HG02943 (cell line): ENCODE results near the gene PTPRG.

Experiments used
- ATAC-seq: cut with Tn5 transposase; IDR thresholded peaks from one replicate; pipeline ENCODE4 v1.9.1; 2021; ENCODE audit warnings: mild to moderate bottlenecking, low read depth, moderate library complexity; ENCODE audit not compliant: unreplicated experiment

PTPRG gene

GRCh38 chr3:61582846-61583245 is 21.5 kb downstream of the PTPRG start:
- ATAC-seq, result no peak

DNA sequence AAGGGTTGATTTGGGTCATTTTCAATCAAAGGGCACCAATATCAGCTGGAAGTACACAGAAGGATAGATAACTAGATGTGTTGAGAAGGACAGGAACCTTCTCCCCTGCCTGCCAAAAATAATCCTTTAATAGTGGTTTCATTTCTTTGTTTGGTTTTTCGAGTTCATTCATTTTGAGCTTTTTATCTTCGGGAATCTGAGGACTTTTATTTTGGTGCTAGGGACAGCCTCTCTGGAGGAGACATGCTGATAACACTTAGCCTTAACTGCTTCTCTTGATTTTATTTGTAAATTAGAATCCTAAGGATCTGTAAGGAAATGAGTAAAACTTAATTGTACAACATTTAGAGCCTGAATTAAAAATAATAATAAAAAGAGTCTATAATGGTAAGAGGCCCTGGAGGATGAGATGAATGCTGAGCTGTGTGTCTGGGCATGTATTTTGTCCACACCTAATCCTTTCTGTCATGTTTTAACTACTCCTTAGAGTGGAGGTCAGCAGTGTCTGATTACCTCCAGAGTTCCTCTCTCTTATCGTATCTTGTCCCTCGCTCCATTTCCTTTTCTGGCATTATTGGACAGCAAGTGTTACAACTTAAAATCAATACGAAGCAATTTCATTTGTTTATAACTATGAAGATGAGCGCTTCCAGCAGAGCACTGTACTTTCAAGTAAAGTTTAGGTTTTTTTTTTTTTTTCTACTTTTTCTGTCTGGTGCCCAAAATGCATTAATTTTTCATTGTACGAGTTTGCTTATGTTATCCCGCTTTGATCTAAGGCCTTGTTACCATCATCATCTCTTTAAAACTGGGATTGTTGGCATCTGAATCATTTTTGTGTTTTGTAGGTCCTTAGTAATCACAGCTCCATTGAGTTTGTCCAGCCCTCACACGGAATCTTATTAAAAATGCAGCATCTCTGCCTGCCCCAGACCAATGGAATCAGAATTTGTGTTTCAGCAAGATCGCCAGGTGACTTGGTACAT is 22.8 kb downstream of the PTPRG start:
- ATAC-seq, result no peak

- ATAC-seq, result no peak
These were observed 28.5 kb downstream of the PTPRG start for GRCh38 chr3:61589856-61590255.

DNA sequence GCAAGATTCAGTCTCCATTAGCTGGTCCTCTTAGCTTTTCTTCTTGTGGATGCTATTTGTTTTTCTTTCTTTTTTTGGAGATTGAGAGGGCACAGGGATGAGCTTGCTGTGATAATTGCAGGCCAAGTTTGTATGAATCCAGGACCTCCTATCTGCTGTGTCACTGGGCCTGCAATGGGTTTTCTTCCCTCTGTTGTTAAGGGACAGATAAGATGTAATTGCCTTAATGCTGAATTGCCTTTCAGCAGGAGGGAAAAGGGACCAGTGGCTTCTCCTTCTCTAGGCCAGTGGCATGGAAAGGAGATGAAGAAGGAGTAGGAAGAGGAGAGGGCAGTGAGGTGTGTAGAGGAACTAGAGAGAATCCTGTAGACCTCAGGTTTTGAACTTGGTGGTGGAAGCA is 29.9 kb downstream of the PTPRG start:
- ATAC-seq, result no peak

DNA sequence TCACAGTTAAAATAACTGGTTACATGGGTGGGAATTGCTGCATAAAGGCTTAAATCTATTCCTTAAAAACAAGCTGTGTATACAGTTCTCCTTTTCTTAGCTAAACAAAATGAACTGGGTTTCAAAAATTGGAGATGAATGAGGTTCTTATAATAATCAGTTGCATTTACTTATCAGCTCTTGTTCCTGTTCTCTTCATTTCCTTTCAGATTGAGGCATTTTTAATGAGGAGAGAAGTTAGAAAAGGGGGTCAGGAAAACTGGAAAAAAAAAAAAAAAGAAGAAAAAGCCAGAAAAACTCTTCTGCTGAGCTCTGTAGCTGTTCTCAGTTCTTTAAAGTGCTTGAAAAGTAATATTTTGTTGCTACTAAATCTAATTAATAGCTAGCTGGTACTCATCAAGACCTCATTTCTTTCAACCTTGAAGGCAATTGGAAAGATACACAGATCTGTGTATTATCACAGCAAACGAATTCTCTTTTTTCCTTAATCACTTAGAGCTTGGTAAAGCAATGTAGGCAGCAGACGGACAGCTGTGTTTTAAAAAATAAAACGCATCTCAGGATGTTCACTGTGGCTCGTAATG is 32.2 kb downstream of the PTPRG start:
- no peak for ATAC-seq

DNA sequence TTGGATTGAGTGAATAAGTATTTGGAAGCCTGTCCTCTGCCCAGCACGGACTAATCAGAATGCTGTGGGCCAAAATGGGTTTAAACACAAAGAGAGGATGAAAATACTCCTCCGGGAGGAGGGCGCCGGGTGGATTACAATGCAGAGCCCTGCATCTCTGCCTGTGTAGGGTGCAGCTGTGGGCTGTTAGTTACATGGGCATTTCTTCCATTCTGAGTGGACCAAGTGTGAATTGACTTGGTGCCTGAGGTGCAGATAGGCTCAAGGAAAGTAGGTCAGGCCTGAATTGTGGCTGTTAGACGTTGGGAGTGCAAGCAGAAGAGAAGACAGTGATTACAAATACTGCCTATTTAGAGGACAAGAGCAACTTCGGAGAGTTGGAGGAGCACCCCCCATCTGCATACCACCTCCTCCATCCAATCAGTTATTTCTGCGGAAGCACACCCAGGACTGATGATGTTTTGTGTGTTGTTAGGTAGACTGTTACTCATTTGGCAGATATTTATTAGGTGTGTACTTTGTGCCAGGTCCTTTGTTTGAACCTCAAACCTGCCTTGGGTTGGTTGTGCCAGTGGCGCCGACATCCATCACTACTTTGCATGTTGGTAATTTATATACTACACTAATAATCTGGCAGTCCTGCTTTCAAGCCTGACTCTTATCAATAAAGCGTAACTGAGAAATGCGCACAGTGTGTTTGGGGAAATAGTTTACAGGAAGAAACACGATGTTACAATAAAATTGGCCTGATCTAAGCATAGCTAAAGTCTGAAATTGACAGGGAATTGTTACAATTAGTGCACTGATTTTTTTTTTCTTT is 33.0 kb downstream of the PTPRG start:
- no peak for ATAC-seq

GRCh38 chr3:61594964-61595285 is 33.6 kb downstream of the PTPRG start:
- ATAC-seq, result no peak

GRCh38 chr3:61595288-61595687 is 33.9 kb downstream of the PTPRG start:
- ATAC-seq, result no peak

- ATAC-seq, result no peak
These were observed 34.5 kb downstream of the PTPRG start for GRCh38 chr3:61595826-61596225.

GRCh38 chr3:61597906-61598305 is 36.5 kb downstream of the PTPRG start:
- no peak for ATAC-seq

GRCh38 chr3:61600195-61600594 is 38.8 kb downstream of the PTPRG start:
- ATAC-seq, result no peak

DNA sequence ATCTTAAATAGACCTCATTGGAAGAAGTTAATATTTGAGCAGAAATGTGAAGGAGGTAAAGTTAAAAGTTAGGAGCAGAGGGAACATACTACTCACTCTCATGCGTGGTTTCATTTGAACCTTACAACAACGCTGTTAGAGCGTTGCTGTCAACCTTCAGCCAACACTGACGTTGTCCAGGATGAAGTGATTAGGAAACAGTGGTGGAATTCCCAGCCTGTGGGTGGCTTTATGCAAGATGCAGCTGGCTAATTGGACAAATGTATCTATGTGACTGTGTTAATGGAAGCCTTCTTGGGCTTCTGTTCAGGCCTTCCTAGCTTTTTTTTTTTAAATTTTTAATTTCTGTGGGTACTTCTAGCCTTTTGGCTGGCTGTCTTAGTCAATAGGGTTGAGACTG is 40.5 kb downstream of the PTPRG start:
- no peak for ATAC-seq

DNA sequence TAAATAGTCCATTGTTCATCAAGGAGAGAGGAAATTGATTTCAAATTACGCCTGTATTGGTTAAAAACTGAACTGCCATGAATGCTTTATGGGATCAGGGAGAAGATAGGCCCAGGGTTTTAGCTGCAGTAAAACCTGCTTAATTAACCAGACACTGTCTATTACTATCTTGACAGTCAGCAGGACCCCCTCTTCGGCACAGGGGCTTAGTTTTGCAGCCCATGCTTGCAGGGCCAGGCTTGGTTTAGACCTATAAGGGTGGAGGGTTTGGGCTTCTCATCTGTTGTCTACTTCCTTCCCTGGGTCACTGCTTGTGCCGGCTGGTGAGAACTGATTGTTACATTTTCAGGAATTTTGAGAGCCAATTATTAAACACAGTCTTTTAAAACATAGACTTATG is 41.1 kb downstream of the PTPRG start:
- ATAC-seq, result no peak

DNA sequence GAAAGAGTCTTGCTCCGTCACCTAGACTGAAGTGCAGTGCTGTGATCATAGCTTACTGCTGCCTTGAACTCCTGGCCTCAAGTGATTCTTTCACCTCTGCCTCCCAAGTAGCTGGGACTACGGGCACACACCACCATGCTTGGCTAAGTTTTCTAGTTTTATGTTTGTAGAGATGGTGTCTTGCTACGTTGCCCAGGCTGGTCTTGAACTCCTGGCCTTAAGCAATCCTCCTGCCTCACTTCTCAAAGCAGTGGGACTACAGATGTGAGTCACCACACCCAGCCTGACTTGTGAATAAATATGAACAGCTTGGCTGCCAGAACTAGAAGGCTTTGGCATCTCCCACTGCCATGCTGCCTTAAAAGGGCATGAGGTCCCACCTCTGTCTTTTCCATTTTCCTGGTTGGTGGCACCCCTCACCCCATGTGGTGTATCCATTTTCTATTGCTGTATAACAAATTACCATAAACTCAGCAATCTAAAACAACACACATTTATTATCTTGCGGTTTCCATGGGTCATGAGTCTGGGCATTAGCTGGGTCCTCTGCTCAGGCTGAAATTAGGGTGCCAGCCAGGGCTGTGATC is 44.3 kb downstream of the PTPRG start:
- no peak for ATAC-seq

- ATAC-seq, result no peak
These were observed 44.8 kb downstream of the PTPRG start for GRCh38 chr3:61606196-61606595.

DNA sequence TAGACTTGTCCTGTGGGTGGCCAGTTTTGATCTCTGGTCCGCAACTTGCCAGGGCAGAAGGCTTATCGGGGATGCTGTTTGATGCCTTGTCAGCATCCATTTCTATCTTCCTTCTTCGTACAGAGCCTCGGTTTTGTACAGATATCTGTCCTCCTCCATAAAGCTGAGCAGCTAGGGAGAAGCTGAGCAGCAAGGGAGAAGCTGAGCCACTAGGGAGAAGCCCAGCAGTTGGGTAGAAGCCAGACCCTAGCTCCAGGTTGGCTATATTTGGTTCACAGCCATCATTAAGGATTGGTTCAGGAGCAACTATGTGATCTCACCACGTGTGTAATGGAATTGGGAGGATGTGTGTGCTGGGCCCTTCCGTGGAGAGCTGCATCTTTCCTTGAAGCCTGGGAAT is 46.7 kb downstream of the PTPRG start:
- ATAC-seq, result no peak

- no peak for ATAC-seq
These were observed 47.3 kb downstream of the PTPRG start for GRCh38 chr3:61608711-61609110.

GRCh38 chr3:61610316-61610715 is 48.9 kb downstream of the PTPRG start:
- no peak for ATAC-seq

- no peak for ATAC-seq
These were observed 51.1 kb downstream of the PTPRG start for GRCh38 chr3:61612211-61613194.

GRCh38 chr3:61613666-61614065 is 52.3 kb downstream of the PTPRG start:
- no peak for ATAC-seq
